Measurements from ENCODE around the gene MYLK. TPM values are rescaled to one million over a fixed set of nuclear protein-coding genes. Genes with fewer than 3 reads are reported as not detected.
A peak's percentile ranks its signal among the peaks of the same experiment; 100 is the strongest.

The MYLK gene
- 0.62 and 1.2 TPM in 2 replicates for total RNA-seq (2011; cell fraction: chromatin; rRNA removed; ENCODE audit: low replicate concordance)
- 0.50 and 1.6 TPM in 2 replicates for total RNA-seq (2011; cell fraction: nucleolus; rRNA removed)
- total RNA-seq (2011; cell fraction: nucleoplasm; rRNA removed), result 0.46 and 0.51 TPM in 2 replicates
- total RNA-seq (2014; rRNA removed), result 0.20 TPM in 1 of 2 replicates, not detected in the other
- total RNA-seq (2014; rRNA removed; fragmentation: Illumina TruSeq; extraction: Trizol), result 0.11 TPM in 1 of 2 replicates, not detected in the other
- 0.04 and 0.18 TPM in 2 replicates for total RNA-seq (2015; rRNA removed; fragmentation: Illumina TruSeq; extraction: Trizol)
- total RNA-seq (2021), result 0.53 and 0.74 TPM in 2 replicates
- polyA plus RNA-seq (2011; rRNA removed), result 0.07 and 0.13 TPM in 2 replicates
- 0.07 TPM in 1 of 2 replicates, not detected in the other for polyA plus RNA-seq (2011; cell fraction: cytosol; rRNA removed)
- 0.20 TPM in 2 replicates for polyA plus RNA-seq (2011; cell fraction: nucleus; rRNA removed)
- 0.14 and 0.32 TPM in 2 replicates for polyA plus RNA-seq (2012)
- polyA plus RNA-seq (2014; fragmentation: Illumina TruSeq; extraction: Trizol), result 0.07 and 0.22 TPM in 2 replicates
- under 1 TPM; 0.11 to 0.21 TPM for polyA plus RNA-seq (2014; fragmentation: Nextera tagmentation; extraction: Ambion mirVana)
- not detected in 2 replicates for polyA plus RNA-seq (2014; rRNA removed)
- polyA minus RNA-seq (2011; rRNA and poly(A)+ RNA removed), result 0.03 and 0.04 TPM in 2 replicates
- polyA minus RNA-seq (2011; cell fraction: cytosol; rRNA and poly(A)+ RNA removed), result not detected in 2 replicates
- 0.13 and 0.22 TPM in 2 replicates for polyA minus RNA-seq (2011; cell fraction: nucleus; rRNA and poly(A)+ RNA removed)
- percentile 17 among the genes with signal in this experiment for Bru-seq, nascent RNA
- percentile 17 among the genes with signal in this experiment for BruChase-seq, experiment 1, labeled RNA remaining after a 2-hour chase
- BruChase-seq, experiment 2, labeled RNA remaining after a 6-hour chase, result percentile 15 among the genes with signal in this experiment
- long read RNA-seq, experiment 1, partial matches to known transcripts, result 1 of 1 reads
- long read RNA-seq, experiment 1, other reads (novel, unspliced or antisense), result 0 of 1 reads
- long read RNA-seq, experiment 2, result 0 reads
- long read RNA-seq, experiment 3, result 0 reads

- Histone ChIP-seq H2AFZ (ENCODE audit: low read depth, low read length) (peak within 1 kb of the TSS; percentile 51; the same call in 1 of the 2 replicates), H3K9ac (ENCODE audit: insufficient read depth in 1 of 2, low read depth in 2 of 2, low read length in 2 of 2) (peak within 1 kb of the TSS in 1 of 2 experiments; percentile 64; a peak in 2 of 4 replicates), H3K9me1 (ENCODE audit: control insufficient read depth, insufficient read depth, low read length) (no peaks in the 10 kb centered on the region), H3K79me2 (ENCODE audit: control insufficient read depth, insufficient read depth, low read length) (no peaks in the 10 kb centered on the region), H3K9me3 (replicated peaks; ENCODE audit: control insufficient read depth, insufficient read depth, low read depth, low read length) (no peaks in the 10 kb centered on the region), H3K27me3 (ENCODE audit: control insufficient read depth in 2 of 2, insufficient read depth in 2 of 2, low read length in 2 of 2) (no peaks in the 10 kb centered on the region; a peak in 1 of 5 replicates), H4K20me1 (replicated peaks; ENCODE audit: control insufficient read depth, insufficient read depth, low read length) (no peaks in the 10 kb centered on the region), H3K4me3 (peak within 1 kb of the TSS; percentile 30), H3K36me3 (ENCODE audit: control insufficient read depth, insufficient read depth, low read length) (no peaks in the 10 kb centered on the region), H3K4me2 (ENCODE audit: insufficient read depth, low read length) (peak within 1 kb of the TSS; percentile 60), H3K27ac (ENCODE audit: extremely low read depth, low read depth, low read length) (no peak within 1 kb of the TSS), H3K4me1 (replicated peaks in 1 of 2; ENCODE audit: control insufficient read depth in 2 of 2, insufficient read depth in 2 of 2, low read length in 2 of 2) (peaks cover 0 to 11% of the 10 kb centered on the region in 2 experiments; a peak in 2 of 5 replicates)
- ChIA-PET POLR2A (no interaction called here), CTCF (ENCODE audit: low intra/inter-chr PET ratio) (no interaction called here)
- intact Hi-C loops (cut with micrococcal nuclease) (no loop called here), in situ Hi-C loops (cut with MboI) (no loop called here)
- ATAC-seq, result peak; percentile 97
- peak; percentile 15 for FAIRE-seq
- no TSS peak for BruUV-seq (replicated peaks)
- peak; percentile 74 to 80 (median 76) for DNase-seq (ENCODE audit: extremely low read depth in 1 of 4, low spot score in 3 of 4)
- WGBS (ENCODE audit: insufficient coverage, low coverage, missing lambda C conversion rate), result 1% methylated on average over 19 of the region's 70 CpGs
- TF ChIP-seq E2F6 (IDR thresholded peaks at IDR 0.05; ENCODE audit: borderline replicate concordance in 1 of 2, extremely low read depth in 1 of 2, insufficient read depth in 1 of 2, insufficient read length in 1 of 2, low read depth in 1 of 2, low read length in 1 of 2, poor library complexity in 1 of 2, severe bottlenecking in 1 of 2) (peak in 1 of 2 experiments; percentile 25), MAZ (CRISPR knock-in tag; conservative IDR thresholded peaks at IDR 0.05 in 1 of 2, IDR thresholded peaks at IDR 0.05 in 1 of 2) (peak in 1 of 2 experiments; percentile 49; a peak in 1 of 4 replicates), SAFB (IDR thresholded peaks at IDR 0.05; ENCODE audit: borderline replicate concordance, low read depth, low read length) (no peak), ZNF639 (CRISPR knock-in tag; conservative IDR thresholded peaks at IDR 0.05 in 1 of 2, IDR thresholded peaks at IDR 0.05 in 1 of 2) (0 out of 4 replicates have a peak, but pooled peaks of 1 of the 2 experiments have one; percentile 50), CHD2 (IDR thresholded peaks at IDR 0.05; ENCODE audit: low read depth, low read length) (no peak), MEIS2 (IDR thresholded peaks at IDR 0.05; ENCODE audit: partially characterized antibody) (no peak), VEZF1 (CRISPR knock-in tag; IDR thresholded peaks at IDR 0.05) (peak; percentile 76), SFPQ (IDR thresholded peaks at IDR 0.05; ENCODE audit: low read depth, low read length) (no peak)
These were observed at the start of gene MYLK for GRCh38 chr3:123884203-123884831. MYLK (minus strand) TSS chr3:123884332; CDS start chr3:123793841, 90,491 bp downstream.

Data from K562 (cell line).